OCI-LY1 (cell line): ENCODE results near the gene NR4A1.

Experiments
- CTCF ChIP-seq: fragments of 200-600 bp; sonication (generic), shearing (Covaris generic); IDR thresholded peaks from 2 replicates; pipeline ENCODE4 v1.5.1; 2017; ENCODE audit warnings: mild to moderate bottlenecking, antibody characterized with exemption, low read length, moderate library complexity, mixed read lengths
- EZH2 ChIP-seq: fragments of 200-600 bp; sonication (generic), shearing (Covaris generic); IDR thresholded peaks from 2 replicates; pipeline ENCODE4 v1.8.0; 2017; ENCODE audit warnings: borderline replicate concordance, mixed run types, mild to moderate bottlenecking, antibody characterized with exemption, low read length, moderate library complexity, mixed read lengths

GRCh38 chr12:52038447-52038846, 12.8 kb upstream of the NR4A1 start:
- no peak for TF ChIP-seq CTCF
- TF ChIP-seq EZH2, result no peak
